ENCODE results near the gene CUL5.
"Not testable (repeated sequence)": the region's sequence is repeated elsewhere in the genome, so short reads cannot be mapped to it uniquely, and the experiment has no call there.

CUL5 gene

GRCh38 chr11:108025387-108026080 lies 16.8 kb downstream of the CUL5 start:
- no peak for DNase-seq

- no peak for DNase-seq
Observed at GRCh38 chr11:108027057-108027456, 18.4 kb downstream of the CUL5 start.

GRCh38 chr11:108028822-108029441 lies 20.2 kb downstream of the CUL5 start:
- DNase-seq: not testable (repeated sequence)

- DNase-seq: not testable (repeated sequence)
Observed at GRCh38 chr11:108031604-108032003, 22.9 kb downstream of the CUL5 start.

GRCh38 chr11:108032800-108033199 lies 24.1 kb downstream of the CUL5 start:
- no peak for DNase-seq

GRCh38 chr11:108034034-108034433 lies 25.3 kb downstream of the CUL5 start:
- no peak for DNase-seq

GRCh38 chr11:108034952-108035351 lies 26.3 kb downstream of the CUL5 start:
- DNase-seq: no peak

GRCh38 chr11:108035690-108036089 lies 27.0 kb downstream of the CUL5 start:
- no peak for DNase-seq

- no peak for DNase-seq
Observed at GRCh38 chr11:108037211-108037610, 28.5 kb downstream of the CUL5 start.

GRCh38 chr11:108037636-108038035 lies 28.9 kb downstream of the CUL5 start:
- no peak for DNase-seq

- DNase-seq: no peak
Observed at GRCh38 chr11:108048269-108048668, 39.6 kb downstream of the CUL5 start.

- DNase-seq: no peak
Observed at GRCh38 chr11:108062336-108062735, 53.6 kb downstream of the CUL5 start.

- no peak for DNase-seq
Observed at GRCh38 chr11:108063410-108063809, 54.7 kb downstream of the CUL5 start.

GRCh38 chr11:108069947-108070346 lies 61.2 kb downstream of the CUL5 start:
- no peak for DNase-seq

- peak; percentile 24 for DNase-seq
Observed at GRCh38 chr11:108084811-108085210, 76.1 kb downstream of the CUL5 start.

GRCh38 chr11:108085672-108086071 lies 77.0 kb downstream of the CUL5 start:
- no peak for DNase-seq

GRCh38 chr11:108092134-108092533 lies 83.4 kb downstream of the CUL5 start:
- no peak for DNase-seq

- no peak for DNase-seq
Observed at GRCh38 chr11:108093128-108093904, 84.6 kb downstream of the CUL5 start.

GRCh38 chr11:108097179-108097578 lies 88.5 kb downstream of the CUL5 start:
- no peak for DNase-seq

- no peak for DNase-seq
Observed at GRCh38 chr11:108101090-108101775, 92.5 kb downstream of the CUL5 start.

- DNase-seq: no peak
Observed at GRCh38 chr11:108111126-108111525, 102.4 kb downstream of the CUL5 start.

- no peak for DNase-seq
Observed at GRCh38 chr11:108112057-108112456, 103.4 kb downstream of the CUL5 start.

- DNase-seq: peak; percentile 89
Observed at GRCh38 chr11:108115500-108116140, 106.9 kb downstream of the CUL5 start.
